Measurements from ENCODE around the gene CNOT4.

DNA sequence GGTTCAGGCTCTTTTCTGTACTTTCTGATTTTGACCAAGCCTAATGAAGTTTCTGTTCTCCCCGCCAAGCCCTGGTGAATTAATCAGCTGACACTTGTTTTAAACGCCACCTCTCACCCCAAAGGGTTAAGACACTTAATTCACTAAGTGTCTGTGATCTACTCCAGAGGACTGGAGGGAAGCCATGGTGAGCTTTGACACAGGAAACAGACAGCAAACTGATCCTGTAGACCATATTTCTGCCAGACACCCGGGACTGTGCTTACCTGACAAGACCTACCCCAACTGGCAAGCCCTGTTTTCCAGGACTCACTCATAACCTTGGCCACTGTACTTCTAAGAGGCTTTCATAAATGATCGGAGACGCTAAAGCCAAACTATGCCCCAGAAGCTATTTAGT lies 150.3 kb downstream of the CNOT4 start:
- no peak for TF ChIP-seq EZH2 (IDR thresholded peaks at IDR 0.05; ENCODE audit: borderline replicate concordance, low read length)
- TF ChIP-seq, protein P1, sequence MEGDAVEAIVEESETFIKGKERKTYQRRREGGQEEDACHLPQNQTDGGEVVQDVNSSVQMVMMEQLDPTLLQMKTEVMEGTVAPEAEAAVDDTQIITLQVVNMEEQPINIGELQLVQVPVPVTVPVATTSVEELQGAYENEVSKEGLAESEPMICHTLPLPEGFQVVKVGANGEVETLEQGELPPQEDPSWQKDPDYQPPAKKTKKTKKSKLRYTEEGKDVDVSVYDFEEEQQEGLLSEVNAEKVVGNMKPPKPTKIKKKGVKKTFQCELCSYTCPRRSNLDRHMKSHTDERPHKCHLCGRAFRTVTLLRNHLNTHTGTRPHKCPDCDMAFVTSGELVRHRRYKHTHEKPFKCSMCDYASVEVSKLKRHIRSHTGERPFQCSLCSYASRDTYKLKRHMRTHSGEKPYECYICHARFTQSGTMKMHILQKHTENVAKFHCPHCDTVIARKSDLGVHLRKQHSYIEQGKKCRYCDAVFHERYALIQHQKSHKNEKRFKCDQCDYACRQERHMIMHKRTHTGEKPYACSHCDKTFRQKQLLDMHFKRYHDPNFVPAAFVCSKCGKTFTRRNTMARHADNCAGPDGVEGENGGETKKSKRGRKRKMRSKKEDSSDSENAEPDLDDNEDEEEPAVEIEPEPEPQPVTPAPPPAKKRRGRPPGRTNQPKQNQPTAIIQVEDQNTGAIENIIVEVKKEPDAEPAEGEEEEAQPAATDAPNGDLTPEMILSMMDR (conservative IDR thresholded peaks at IDR 0.05 in 1 of 2, IDR thresholded peaks at IDR 0.05 in 1 of 2; ENCODE audit: extremely low read depth in 1 of 2, insufficient read depth in 1 of 2, low read depth in 1 of 2, low read length in 2 of 2): no peak
